ENCODE results near the gene SRRM4.

SRRM4 gene

DNA sequence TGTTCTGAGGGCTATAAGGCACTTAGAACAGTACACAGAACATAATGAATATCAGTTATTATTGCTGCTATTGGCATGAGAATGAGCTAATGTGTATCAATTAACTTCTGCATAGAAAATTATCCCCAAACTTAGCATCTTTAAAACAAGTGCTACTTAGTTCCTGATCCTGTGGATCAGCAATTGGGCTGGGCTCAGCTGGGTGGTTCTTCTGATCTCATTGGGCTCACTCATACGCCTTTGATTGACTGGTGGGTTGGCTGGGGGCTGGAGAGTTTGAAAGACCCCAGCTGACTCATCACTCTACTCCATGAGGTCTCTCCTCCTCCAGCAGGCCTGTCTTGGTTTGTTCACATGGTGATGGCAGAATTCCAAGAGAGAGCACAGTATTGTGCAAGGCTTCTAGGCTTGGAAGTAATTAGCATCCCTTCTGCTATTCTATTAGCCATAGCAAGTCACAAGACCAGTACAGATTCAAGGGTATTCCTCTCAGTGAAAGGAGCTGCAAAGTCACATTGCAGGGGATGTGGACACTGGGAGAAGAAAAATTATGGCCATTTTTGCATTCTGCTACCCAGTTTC lies 170.2 kb downstream of the SRRM4 start:
- Mint-ChIP-seq H3K36me3 (no peaks in the 10 kb centered on the region), H3K9me3 (peaks cover 16% of the 10 kb centered on the region), H3K4me1 (no peaks in the 10 kb centered on the region), H3K27ac (no peak overlapping the region), H3K27me3 (peaks cover 39% of the 10 kb centered on the region), H3K4me3 (no peak overlapping the region)
- no peak for ATAC-seq

DNA sequence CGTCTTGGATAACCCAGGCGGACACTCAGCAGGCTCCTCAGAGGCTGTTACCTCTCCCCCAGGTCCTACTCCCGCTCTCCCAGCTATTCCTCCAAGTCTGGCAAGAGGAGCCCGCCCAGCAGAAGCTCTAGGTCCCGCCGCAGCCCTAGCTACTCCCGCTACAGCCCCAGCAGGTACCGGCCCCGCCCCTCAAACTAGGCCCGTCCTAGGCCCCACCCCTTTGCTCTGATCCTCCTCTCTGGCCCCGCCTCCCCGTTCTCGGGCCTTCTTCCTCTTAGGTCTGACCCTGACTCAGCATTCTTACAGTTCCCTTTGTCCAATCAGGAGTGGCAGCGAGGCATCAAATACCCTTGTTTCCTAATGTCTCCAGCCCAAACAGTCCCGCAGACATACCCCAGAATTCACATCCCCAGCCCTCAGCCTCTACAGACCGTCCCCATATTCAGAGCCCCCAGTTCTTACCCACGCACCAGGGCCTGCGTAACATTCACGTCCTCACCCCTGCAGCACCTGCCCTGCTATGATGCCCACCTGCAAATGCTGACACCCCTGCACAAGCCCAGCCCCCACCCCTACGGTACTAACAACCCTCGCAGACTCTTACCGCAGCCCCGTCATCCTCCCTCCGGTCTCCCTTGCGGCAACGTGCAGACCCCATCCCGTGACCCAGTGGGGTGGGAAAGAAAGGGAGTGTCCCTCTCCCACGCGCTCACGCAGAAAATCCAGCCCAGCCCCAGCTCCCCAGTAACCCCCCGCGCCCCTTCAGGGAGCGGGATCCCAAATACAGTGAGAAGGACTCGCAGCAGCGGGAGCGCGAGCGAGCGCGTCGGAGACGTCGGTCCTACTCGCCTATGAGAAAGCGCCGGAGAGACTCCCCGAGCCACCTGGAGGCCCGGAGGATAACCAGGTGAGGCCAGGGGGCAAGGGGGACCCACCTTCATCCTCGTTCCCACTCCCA lies 172.4 kb downstream of the SRRM4 start:
- ATAC-seq, result peak; percentile 43
- H3K9me3 Mint-ChIP-seq, result peaks cover 16% of the 10 kb centered on the region
- no peak overlapping the region for H3K4me3 Mint-ChIP-seq
- peaks cover 39% of the 10 kb centered on the region for H3K27me3 Mint-ChIP-seq
- no peaks in the 10 kb centered on the region for H3K4me1 Mint-ChIP-seq
- no peak overlapping the region for H3K27ac Mint-ChIP-seq
- no peaks in the 10 kb centered on the region for H3K36me3 Mint-ChIP-seq

DNA sequence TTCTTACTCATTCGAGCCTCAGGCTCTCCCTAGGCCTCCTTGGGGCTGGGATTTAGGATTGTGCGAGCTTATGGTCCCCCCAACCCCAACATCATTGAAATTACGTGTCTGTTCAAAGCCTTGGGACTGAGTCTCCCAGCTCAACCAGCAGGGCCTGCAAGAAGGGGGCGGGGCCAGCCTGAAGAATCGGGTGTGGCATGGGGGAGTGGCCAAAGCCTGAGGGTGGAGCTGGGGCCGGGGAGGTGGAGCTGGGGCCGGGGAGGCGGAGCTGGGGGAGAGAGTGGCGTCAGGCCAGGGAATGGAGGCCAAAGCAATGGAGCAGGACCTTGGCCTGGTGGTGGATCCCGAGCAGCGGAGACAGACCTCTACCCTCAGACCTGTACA lies 173.1 kb downstream of the SRRM4 start:
- no peak overlapping the region for H3K4me3 Mint-ChIP-seq
- peaks cover 35% of the 10 kb centered on the region for H3K27me3 Mint-ChIP-seq
- H3K9me3 Mint-ChIP-seq, result peaks cover 14% of the 10 kb centered on the region
- H3K27ac Mint-ChIP-seq, result no peak overlapping the region
- no peaks in the 10 kb centered on the region for H3K36me3 Mint-ChIP-seq
- no peak for ATAC-seq
- no peaks in the 10 kb centered on the region for H3K4me1 Mint-ChIP-seq

DNA sequence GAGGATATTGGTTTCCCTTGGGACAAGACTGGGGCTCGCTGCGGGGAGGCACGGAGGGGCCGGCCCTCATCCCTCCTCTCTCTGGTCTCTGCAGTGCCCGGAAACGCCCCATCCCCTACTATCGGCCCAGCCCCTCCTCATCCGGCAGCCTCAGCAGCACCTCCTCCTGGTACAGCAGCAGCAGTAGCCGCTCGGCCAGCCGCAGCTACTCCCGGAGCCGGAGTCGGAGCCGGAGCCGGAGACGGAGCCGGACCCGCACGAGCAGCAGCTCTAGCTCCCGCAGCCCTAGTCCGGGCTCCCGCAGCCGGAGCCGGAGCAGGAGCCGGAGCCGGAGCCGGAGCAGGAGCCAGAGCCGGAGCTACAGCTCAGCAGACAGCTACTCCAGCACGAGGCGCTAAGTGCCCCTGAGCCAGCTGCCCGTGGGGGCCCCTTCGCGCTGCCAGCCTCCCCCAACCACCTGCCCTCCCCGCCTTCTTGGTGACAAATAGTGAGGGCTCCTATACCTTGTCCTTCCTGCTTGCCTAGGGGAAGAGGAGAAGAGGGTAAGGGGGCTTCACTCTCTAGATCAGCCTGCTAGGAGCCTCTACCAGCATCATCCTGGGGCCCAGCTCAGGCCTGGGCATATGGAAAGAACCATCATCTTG lies 175.2 kb downstream of the SRRM4 start:
- H3K36me3 Mint-ChIP-seq, result no peaks in the 10 kb centered on the region
- ATAC-seq, result no peak
- H3K27ac Mint-ChIP-seq, result no peak overlapping the region
- H3K27me3 Mint-ChIP-seq, result peaks cover 27% of the 10 kb centered on the region
- H3K4me1 Mint-ChIP-seq, result no peaks in the 10 kb centered on the region
- H3K9me3 Mint-ChIP-seq, result peaks cover 11% of the 10 kb centered on the region
- no peak overlapping the region for H3K4me3 Mint-ChIP-seq

DNA sequence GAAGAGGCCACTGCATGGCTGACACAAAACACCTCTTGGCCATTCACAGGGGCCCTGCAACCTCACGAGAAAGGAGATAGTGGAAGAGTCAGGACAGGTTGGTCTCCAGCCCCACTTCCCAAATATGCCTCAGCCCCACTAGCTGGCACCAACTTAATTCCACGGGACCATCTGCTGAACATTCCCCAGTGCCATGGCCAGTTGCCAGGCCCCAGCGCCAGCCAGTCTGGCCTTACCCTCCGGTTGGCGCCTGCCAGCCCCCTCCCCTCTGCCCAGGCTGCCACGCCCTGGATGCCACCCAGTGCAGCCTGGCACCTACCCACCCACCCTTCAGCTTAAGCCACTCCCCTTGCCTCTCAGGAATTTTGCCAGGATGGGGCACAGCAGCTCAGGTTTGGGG lies 176.2 kb downstream of the SRRM4 start:
- H3K27me3 Mint-ChIP-seq, result peaks cover 17% of the 10 kb centered on the region
- no peak for ATAC-seq
- H3K27ac Mint-ChIP-seq, result no peak overlapping the region
- H3K4me1 Mint-ChIP-seq, result no peaks in the 10 kb centered on the region
- H3K36me3 Mint-ChIP-seq, result no peaks in the 10 kb centered on the region
- peaks cover 9% of the 10 kb centered on the region for H3K9me3 Mint-ChIP-seq
- H3K4me3 Mint-ChIP-seq, result no peak overlapping the region

DNA sequence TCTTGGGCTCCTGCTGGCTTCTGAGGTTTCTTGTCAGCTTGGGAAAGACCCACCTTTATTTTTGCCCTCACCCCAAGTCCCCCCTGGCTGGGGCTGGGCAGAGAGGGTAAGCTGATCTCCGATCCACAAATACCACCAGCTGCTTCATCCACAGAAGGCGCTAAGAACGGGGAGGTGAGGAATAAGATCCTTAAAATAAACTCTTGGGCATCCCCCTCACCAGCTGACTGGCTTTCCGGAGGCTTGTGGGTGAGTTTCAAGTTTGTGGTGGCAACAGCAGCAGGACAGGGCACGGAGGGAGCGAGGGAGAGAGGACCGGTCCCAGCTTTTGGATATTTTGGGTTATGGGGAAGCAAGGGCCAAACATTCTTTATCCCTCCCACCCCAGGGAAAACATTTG lies 176.6 kb downstream of the SRRM4 start:
- H3K27me3 Mint-ChIP-seq, result peaks cover 14% of the 10 kb centered on the region
- H3K4me3 Mint-ChIP-seq, result no peak overlapping the region
- peaks cover 7% of the 10 kb centered on the region for H3K9me3 Mint-ChIP-seq
- H3K36me3 Mint-ChIP-seq, result no peaks in the 10 kb centered on the region
- no peak overlapping the region for H3K27ac Mint-ChIP-seq
- ATAC-seq, result no peak
- H3K4me1 Mint-ChIP-seq, result no peaks in the 10 kb centered on the region

DNA sequence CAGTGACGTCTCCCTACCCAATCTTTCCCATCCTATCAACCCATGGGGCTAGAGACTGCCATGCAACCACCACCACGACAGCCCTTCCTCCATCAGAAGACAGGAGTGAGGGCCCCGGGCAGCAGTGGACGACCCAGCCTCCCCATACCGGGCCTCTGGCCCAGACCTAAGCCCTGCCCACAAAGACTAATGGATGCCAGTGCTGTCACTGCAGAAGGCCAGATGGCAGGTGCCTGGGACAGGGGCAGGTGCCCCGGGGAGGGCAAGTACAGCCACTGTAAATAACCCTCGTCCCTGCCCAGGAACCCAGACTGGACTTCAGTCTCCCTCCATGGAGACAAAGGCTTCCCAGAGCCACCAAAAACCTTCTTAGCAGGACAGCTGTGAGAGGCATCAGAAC lies 177.1 kb downstream of the SRRM4 start:
- Mint-ChIP-seq H3K4me1 (no peaks in the 10 kb centered on the region), H3K4me3 (no peak overlapping the region), H3K36me3 (no peaks in the 10 kb centered on the region), H3K27me3 (peaks cover 10% of the 10 kb centered on the region), H3K9me3 (peaks cover 7% of the 10 kb centered on the region), H3K27ac (no peak overlapping the region)
- no peak for ATAC-seq

DNA sequence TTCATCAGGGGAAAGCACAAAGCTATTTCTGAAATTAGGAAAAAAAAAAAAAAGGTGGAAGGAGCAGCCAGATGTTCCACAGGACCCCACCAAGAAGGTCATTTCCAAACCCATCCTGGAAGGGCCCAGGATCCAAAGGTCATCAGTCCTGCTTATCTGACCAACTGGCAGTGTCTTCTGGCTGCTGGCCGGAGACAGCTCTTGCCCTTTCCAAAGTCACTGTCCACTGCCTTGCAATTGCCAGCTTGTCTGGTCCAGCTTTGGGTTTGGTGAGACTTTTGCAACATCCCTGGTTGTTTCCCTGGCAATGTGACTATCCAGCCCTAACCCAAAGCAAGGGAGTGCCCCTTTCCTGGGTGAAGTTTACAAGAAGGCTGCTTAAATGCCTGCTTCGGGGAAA lies 178.5 kb downstream of the SRRM4 start:
- Mint-ChIP-seq H3K27me3 (no peaks in the 10 kb centered on the region), H3K9me3 (no peaks in the 10 kb centered on the region), H3K36me3 (no peaks in the 10 kb centered on the region), H3K4me3 (no peak overlapping the region), H3K4me1 (no peaks in the 10 kb centered on the region), H3K27ac (no peak overlapping the region)
- ATAC-seq, result no peak

DNA sequence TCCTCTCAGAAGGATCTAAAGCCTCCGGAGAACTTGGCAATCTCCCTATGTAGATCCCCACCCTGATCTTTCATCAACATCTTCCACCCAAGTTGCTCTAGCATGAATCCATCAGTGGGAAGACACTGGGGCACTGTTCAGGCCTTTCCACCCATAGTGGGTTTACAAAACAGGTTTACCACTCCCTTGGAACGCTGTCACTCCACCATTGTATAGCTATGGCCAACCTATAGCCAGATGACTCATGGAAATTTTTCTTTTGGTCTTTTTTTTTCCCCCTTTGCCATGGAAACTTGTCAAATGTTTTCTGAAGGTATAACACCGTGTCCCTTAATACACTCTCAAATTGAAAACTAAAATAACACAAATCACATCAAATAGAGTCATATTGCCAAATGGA lies 186.6 kb downstream of the SRRM4 start:
- no peak overlapping the region for H3K4me3 Mint-ChIP-seq
- no peaks in the 10 kb centered on the region for H3K4me1 Mint-ChIP-seq
- no peak overlapping the region for H3K27ac Mint-ChIP-seq
- no peaks in the 10 kb centered on the region for H3K27me3 Mint-ChIP-seq
- ATAC-seq, result no peak
- H3K36me3 Mint-ChIP-seq, result no peaks in the 10 kb centered on the region
- H3K9me3 Mint-ChIP-seq, result peaks cover 3% of the 10 kb centered on the region

DNA sequence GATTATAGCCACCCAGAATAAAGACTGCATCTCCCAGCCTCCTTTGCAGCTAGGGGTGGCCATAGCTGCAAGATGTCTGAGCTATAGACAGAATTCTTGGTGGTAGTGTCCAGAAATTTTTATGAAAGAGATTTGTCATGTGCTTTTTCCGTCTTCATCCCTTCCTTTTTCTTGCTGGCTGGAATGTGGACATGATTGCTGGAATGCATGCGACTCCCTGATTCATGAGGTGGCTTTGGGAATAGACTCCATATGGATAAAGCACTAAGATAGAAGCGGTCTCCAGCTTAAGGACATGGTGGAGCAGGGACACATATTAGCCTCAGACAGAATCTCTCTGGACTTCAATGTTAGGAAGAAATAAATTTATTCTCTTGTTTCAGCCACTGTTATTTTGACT lies 187.4 kb downstream of the SRRM4 start:
- Mint-ChIP-seq H3K9me3 (peaks cover 3% of the 10 kb centered on the region), H3K4me1 (no peaks in the 10 kb centered on the region), H3K4me3 (no peak overlapping the region), H3K36me3 (no peaks in the 10 kb centered on the region), H3K27me3 (no peaks in the 10 kb centered on the region), H3K27ac (no peak overlapping the region)
- ATAC-seq, result no peak

DNA sequence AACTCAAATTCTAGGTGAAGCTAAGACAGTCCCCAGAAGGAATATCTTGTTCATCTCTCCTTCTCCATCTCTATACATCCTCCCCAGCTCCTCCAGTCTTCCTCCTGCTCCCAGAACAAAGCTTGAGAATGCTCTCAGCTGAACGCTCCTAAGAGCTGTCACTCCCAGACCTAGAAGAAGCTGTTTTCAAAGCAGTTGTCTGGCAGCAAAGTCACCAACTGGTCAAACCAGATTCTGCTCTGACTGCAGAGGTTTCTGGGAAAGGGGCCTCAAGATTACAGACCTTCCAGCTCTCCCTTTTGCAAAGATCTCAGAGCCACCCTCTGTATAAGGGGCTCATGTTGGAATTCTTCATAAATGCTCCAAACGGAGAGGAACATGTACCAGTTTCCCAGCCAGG lies 187.8 kb downstream of the SRRM4 start:
- H3K4me1 Mint-ChIP-seq, result no peaks in the 10 kb centered on the region
- H3K27ac Mint-ChIP-seq, result no peak overlapping the region
- no peak for ATAC-seq
- no peaks in the 10 kb centered on the region for H3K36me3 Mint-ChIP-seq
- no peaks in the 10 kb centered on the region for H3K27me3 Mint-ChIP-seq
- no peak overlapping the region for H3K4me3 Mint-ChIP-seq
- H3K9me3 Mint-ChIP-seq, result peaks cover 3% of the 10 kb centered on the region

DNA sequence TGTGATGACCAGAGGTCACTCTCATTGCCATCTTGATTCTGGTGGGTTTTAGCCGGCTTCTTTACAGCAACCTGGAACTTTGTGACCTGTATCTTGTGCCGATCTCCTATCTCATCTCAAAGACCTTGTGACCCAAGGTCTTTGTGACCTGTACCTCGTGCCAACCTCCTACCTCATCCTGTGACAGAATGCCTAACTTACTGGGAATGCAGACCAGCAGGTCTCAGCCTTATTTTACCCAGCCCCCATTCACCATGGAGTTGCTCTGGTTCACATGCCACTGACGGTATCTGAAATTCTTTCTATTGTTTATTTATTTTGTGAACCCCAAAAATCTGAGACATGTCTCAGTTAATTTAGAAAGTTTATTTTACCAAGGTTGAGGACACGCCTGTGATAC lies 189.9 kb downstream of the SRRM4 start:
- peaks cover 3% of the 10 kb centered on the region for H3K9me3 Mint-ChIP-seq
- H3K27ac Mint-ChIP-seq, result no peak overlapping the region
- H3K4me3 Mint-ChIP-seq, result no peak overlapping the region
- ATAC-seq, result no peak
- no peaks in the 10 kb centered on the region for H3K4me1 Mint-ChIP-seq
- peaks cover 5% of the 10 kb centered on the region for H3K27me3 Mint-ChIP-seq
- H3K36me3 Mint-ChIP-seq, result no peaks in the 10 kb centered on the region

DNA sequence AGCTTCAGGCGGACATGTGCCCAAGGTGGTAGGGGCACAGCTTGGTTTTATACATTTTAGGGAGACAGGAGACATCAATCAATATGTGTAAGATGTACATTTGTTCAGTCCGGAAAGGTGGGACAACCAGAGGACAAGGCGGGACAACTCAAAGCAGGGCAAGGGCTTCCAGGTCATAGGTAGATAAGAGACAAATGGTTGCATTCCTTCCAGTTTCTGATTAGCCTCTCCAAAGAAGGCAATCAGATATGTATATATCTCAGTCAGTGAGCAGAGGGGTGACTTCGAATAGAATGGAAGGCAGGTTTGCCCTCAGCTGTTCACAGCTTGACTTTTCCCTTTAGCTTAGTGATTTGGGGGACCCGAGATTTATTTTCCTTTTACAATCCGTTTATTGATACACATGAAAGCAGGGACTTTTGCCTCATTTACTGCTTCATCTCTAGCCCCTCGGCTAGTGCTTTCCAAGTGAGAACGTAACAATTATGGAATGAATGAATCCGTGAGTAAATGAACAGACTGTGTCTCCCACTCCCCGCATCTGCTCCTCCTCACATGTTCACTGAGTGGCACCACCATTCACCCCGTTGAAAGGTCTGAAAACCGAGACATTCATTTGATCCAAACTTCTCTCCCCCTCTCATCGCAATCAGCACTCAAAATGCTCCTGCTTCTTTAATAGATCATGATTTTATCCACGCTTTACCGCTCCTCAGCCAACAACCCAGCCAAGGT lies 190.5 kb downstream of the SRRM4 start:
- Mint-ChIP-seq H3K36me3 (no peaks in the 10 kb centered on the region), H3K27me3 (peaks cover 10% of the 10 kb centered on the region), H3K4me1 (no peaks in the 10 kb centered on the region), H3K9me3 (peaks cover 3% of the 10 kb centered on the region), H3K27ac (no peak overlapping the region), H3K4me3 (no peak overlapping the region)
- no peak for ATAC-seq

DNA sequence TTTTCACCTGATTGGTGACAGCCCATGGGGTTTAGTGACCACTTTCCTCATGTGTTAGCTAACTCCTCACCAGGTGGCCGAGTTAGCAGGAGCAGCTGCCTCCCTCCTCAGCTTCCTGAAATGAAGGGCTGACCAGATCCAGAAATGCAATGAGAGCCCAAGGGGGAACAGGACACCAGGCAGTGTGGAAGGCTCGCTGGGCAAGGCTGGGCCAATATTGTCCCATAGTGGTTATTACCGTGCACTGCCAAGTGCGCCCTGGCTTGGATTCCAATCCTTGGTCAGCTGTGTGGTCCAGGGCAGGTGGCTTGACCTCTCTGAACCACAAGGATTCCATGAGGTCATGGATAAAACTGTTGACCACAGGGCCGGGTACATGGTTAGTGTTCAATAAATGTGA lies 193.7 kb downstream of the SRRM4 start:
- Mint-ChIP-seq H3K36me3 (no peaks in the 10 kb centered on the region), H3K4me3 (no peak overlapping the region), H3K27ac (no peak overlapping the region), H3K9me3 (peaks cover 2% of the 10 kb centered on the region), H3K4me1 (no peaks in the 10 kb centered on the region), H3K27me3 (peaks cover 38% of the 10 kb centered on the region)
- no peak for ATAC-seq

DNA sequence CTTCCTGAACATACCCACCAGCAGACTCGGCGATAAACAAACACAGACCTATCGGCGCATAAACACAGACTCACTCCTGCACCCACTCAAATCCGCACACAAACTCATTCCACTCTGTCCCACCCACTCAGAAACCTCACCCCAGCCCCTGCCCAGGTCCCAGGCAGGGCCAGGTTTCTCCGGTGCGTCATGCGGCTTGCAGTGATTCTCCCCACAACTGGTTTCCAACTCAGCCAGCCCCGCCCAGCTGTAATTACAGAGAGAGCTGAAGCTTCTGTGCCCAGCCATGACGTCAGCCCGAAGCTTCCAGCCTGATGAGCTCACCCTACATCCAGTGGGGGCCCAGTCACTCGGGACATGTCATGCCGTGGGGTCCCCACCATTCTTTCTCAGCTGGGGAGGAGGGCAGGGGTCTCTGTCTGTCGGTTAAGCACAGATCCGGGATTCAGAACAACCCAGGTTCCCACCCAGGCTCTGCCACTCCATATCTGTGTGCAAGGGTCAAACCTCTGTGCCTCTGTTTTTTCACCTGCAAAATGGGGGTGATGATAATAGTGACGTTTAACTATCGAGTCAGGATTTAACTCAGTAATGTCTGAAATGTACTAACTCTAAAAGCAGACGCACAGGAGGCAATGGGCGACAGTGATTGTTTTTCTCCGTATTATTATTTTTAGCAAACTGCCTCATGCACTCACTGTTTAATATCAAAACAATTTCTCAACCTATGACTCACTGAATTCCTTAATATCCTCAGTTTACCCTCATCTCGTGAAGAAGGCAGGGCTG lies 195.1 kb downstream of the SRRM4 start:
- ATAC-seq, result no peak
- Mint-ChIP-seq H3K9me3 (no peaks in the 10 kb centered on the region), H3K4me3 (no peak overlapping the region), H3K4me1 (no peaks in the 10 kb centered on the region), H3K36me3 (no peaks in the 10 kb centered on the region), H3K27ac (no peak overlapping the region), H3K27me3 (peaks cover 38% of the 10 kb centered on the region)
